Heart left ventricle (tissue), 13 donors: ENCODE measurements around the gene HOXB3.

Source experiments
- CTCF ChIP-seq, 12 donors: fragments of 200-600 bp; sonication (generic) in 4 of 12; IDR thresholded peaks; one replicate each; pipeline versions ENCODE4 v1.5.0 to v1.8.0; 2018 to 2022; ENCODE audit warnings: antibody characterized with exemption in 12 of 12, mild to moderate bottlenecking in 5 of 12
- POLR2A ChIP-seq, 2 donors: fragments of 450-650 bp; IDR thresholded peaks; one replicate each; pipeline ENCODE4 v1.6.1; 2017; ENCODE audit warnings: antibody characterized with exemption in 2 of 2, mild to moderate bottlenecking in 2 of 2, moderate library complexity in 2 of 2
- donor health status: ischemic (EF 13 %, LVEDD 7.1; RV severe dilation, severe dysfunction).
- donor health status: DM: no; HTN: yes; CAD: no.
- donor health status: DM: no; HTN: no; CAD: no.
- donor health status: ischemic (EF 25% LVEDD 6.9; RV normal size, moderate dysfunction).
- donor health status: ischemic (EF 25% LVEDD 5.7; RV mildly dilated, moderate dysfunction).
- donor health status: ischemic (EF 35%, LVEDD 5.7; RV mildly dilated, moderate dysfunction).
- donor health status: nonischemic (EF 11% LVEDD 7.7; RV severe dilation, severe dysfunction).
- donor health status: DM: yes; HTN: yes; CAD: no.
- donor health status: PGD.
- donor health status: ischemic (EF 29% LVEDD 5.4; RV normal size, mild dysfunction).
- donor health status: nonischemic (EF 23%, LVEDD 6.1; RV moderate dilation, normal function).

- TF ChIP-seq CTCF (IDR thresholded peaks at IDR 0.05) (no peak), POLR2A (IDR thresholded peaks at IDR 0.05) (no peak)
Measured at GRCh38 chr17:48577946-48578615, 12.0 kb downstream of the HOXB3 start, which contains the start of gene HOXB4.
